NCI-H510A treated with DMSO at 0.1 percent for 48 hours (cell line): Measurements from ENCODE around the gene TPO.

ENCODE experiments used
- DNase-seq: peaks from one replicate; lab custom pipeline; 2025; lab: John Stamatoyannopoulos, UW

TPO gene

DNA sequence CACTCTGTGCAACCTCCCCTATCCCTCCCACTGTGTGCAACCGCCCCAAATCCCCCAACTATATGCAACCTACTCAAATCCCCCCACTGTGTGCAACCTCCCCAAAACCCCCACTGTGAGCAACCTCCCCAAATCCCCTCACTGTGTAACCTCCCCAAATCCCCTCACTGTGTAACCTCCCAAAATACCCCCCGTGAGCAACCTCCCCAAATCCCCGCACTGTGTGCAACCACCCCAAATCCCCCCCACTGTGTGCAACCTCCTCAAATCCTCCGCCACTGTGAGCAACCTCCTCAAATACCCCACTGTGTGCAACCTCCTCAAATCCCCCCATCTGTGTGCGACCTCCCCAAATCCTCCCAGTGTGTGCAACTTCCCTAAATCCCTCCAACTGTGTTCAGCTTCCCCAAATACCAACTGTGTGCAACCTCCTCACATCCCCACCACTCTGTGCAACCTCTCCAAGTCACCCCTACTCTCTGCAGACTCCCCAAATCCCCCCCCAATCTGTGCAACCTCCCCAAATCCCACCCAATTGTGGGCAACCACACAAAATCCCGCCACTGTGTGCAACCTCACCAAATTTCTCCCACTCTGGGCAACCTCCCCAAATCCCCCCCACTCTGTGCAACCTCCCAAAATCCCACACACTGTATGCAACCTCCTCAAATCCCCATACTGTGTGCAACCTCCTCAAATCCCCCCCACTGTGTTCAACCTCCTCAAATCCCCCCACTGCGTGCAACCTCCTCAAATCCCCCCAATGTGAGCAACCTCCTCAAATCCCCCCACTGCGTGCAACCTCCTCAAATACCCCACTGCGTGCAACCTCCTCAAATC, 114.1 kb downstream of the TPO start:
- no peak for DNase-seq

- DNase-seq = no peak
These were observed 115.2 kb downstream of the TPO start for GRCh38 chr2:1528273-1529064.

GRCh38 chr2:1538663-1539062, 125.4 kb downstream of the TPO start:
- peak; percentile 50 for DNase-seq

DNA sequence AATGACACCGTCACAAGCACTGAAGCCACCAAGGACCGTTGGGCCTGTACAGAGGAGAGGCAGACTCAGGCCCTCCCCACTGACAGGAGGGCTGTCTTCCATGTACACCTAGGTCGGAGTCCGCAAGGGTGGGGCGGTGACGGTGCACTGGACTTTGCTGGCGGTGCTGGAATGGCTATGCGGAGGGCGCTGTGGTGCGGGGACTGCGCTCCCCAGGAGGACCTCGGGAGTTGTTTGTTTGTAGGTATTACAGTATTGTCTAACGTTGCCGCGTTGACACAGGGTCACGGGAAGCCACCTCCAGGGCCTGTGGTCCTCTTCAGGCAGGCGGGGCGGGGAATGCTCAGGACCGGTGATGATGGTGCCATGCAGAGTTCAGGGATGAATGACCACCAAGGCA, 126.2 kb downstream of the TPO start:
- DNase-seq = no peak

GRCh38 chr2:1539973-1540372, 126.7 kb downstream of the TPO start:
- no peak for DNase-seq

DNA sequence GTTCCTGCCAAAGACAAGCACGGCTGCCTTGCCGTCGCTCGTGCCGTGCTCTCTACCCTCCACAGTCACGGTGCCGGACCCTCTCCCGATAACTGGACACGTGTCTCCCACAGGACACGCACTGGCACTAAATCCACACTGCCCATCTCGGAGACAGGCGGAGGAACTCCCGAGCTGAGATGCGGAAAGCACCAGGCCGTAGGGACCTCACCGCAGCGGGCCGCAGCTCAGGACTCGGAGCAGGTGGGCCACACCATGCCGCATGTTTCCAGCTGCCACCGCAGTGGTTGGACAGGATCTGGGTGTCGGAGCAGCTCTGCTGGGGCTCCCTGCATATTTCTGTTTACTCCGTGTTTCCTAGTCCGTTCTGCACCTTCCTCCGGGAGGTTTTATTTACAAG, 127.2 kb downstream of the TPO start:
- DNase-seq = no peak

GRCh38 chr2:1541040-1541439, 127.8 kb downstream of the TPO start:
- no peak for DNase-seq

- DNase-seq = no peak
These were observed 128.7 kb downstream of the TPO start for GRCh38 chr2:1541819-1542475.

DNA sequence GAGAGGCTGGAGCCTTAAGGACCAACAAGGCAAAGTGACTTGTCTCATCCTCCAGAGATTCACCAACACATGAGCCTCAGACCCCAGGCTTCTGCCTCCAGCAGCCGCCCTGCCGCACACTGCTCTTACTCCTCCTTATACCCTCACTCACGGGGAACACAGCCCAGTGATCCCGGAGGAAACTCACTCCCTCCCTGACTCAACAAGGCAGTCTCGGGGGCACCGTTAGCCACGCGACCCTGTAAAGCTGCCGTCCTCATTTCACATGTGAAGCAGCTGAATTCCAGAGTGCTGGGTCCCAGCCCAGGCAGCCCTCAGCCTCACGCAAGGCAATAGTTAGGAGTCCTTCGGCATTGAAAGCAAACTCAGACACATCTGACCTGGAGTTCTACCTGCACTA, 129.7 kb downstream of the TPO start:
- no peak for DNase-seq

GRCh38 chr2:1543776-1544477, 130.7 kb downstream of the TPO start:
- DNase-seq = no peak

- DNase-seq = no peak
These were observed 131.3 kb downstream of the TPO start for GRCh38 chr2:1544478-1545069.

GRCh38 chr2:1546023-1546591, 132.8 kb downstream of the TPO start:
- DNase-seq = peak; percentile 84

DNA sequence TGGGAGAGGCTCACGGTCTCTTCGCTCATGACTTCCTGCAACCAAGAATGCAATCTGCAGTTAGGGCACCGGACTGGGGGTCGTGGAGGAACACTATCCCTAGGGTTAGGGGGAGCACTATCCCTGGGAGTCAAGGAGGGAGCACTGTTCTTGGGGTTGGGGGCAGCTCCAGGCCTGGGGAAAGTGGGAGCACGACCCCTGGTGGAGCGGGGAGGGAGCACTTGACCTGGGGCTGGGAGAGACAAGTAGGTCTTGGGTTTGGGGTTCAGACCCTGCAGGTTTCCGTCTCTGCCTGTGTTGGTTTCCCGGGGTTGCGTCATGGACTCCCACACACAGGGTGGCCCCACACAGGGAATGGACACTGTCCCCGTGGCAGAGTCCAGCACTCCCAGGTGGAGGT, 133.6 kb downstream of the TPO start:
- DNase-seq = no peak

DNA sequence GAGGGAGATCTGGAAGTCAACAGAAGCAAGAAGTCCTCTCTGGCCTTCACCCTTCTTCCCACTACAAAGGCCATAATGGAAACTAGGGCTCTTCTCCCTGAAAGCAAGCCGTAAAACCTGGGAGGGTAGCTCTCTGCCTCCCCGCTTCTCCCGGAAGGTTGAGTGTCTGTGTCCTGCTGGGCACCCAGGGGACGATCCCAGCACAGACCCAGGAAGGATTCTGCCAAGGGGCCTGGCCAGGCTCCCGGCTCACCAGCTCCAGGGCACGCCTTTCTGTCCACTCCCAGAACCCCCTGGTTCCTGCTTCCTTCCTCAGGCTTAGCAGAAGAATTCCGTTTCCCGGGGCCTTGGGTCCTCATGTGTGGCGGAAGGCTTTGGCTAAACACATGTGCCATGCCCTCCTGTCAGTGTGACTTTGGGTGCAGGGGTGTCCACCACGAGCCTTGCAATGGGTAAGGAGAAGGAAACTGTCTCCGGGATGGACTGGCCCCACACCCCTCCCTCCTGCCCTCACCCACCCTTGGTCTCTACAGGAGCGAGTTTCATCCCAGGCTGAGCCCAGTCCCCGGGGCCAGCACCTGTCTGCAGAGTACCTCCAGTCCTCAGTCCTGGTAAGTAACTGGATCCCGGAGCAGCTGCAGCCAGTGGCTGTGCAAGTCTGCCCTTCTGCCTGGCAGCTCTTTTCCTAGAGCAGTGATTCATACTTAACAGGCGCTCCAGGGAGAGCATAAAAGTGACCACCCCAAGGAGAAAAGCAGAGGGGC, 135.8 kb downstream of the TPO start:
- DNase-seq = peak; percentile 21

GRCh38 chr2:1550076-1550475, 136.8 kb downstream of the TPO start:
- no peak for DNase-seq

DNA sequence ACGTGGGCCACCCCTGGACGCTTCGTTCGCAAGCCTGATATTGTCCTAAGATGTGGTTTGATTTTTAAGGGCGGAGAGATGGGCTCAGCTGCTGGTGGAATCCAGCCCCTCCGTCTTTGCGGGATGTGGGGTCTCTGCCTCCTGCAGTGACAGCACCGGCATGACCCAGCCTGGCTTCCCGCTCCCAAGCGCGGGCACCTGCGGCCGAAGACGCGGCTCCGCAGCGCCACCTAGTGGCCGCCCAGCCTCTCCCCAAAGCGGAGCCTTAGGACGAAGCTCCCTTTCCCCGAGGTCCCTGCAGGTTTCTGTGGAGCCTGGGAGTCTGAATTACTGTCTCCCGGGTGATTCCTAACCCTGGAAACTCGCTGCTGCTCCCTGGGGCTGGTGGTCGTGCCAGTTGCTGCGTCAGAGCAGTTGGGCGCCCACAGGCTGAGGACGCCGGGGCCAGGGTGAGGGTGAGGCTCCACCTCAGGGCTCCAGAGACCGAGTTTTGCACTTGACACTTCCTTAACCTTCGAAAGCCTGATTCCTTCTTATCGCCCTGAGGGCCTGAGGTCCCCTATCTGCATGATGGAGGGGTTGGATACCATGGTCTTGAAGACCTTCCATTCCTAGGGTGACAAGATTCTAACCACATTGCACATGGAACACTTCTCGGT, 137.5 kb downstream of the TPO start:
- peak; percentile 35 for DNase-seq

GRCh38 chr2:1551905-1552304, 138.6 kb downstream of the TPO start:
- DNase-seq = no peak

DNA sequence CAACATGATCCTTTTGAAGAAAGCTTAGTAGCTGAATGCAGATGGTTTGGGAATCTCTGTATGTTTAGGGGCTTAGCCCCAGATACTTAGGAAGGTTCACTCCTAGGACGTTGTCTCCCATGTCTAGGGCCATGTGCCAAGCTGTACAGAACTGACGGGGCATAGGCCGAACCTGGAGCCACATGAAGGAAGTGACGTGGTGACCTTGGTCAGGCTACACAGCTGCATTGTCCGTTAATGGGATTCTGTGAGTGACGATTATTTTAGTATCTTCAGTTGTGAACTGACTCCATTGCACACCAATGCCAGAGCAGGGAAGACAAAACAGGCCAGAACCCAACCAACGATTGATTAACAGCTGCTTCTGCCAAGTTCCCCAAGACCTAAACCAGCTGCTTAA, 139.3 kb downstream of the TPO start:
- DNase-seq = no peak

- no peak for DNase-seq
These were observed 140.5 kb downstream of the TPO start for GRCh38 chr2:1553671-1554295.

GRCh38 chr2:1556286-1556685, 143.0 kb downstream of the TPO start:
- DNase-seq = no peak
